Stimulated activated CD4-positive, alpha-beta T cell treated with anti-CD3 and anti-CD28 coated beads, TNF-alpha, amount 100 ng/mL, for 24 hours (primary cell): ENCODE data around the gene GOLGA8A.
"Not testable (repeated sequence)": the region's sequence is repeated elsewhere in the genome, so short reads cannot be mapped to it uniquely, and the experiment has no call there.

Experiments
- DNase-seq, 3 experiments: peaks; one replicate each; pipeline ENCODE4 v3.0.0-alpha.2; 2020; ENCODE audit warnings: low read depth in 3 of 3

Gene GOLGA8A, protein sequence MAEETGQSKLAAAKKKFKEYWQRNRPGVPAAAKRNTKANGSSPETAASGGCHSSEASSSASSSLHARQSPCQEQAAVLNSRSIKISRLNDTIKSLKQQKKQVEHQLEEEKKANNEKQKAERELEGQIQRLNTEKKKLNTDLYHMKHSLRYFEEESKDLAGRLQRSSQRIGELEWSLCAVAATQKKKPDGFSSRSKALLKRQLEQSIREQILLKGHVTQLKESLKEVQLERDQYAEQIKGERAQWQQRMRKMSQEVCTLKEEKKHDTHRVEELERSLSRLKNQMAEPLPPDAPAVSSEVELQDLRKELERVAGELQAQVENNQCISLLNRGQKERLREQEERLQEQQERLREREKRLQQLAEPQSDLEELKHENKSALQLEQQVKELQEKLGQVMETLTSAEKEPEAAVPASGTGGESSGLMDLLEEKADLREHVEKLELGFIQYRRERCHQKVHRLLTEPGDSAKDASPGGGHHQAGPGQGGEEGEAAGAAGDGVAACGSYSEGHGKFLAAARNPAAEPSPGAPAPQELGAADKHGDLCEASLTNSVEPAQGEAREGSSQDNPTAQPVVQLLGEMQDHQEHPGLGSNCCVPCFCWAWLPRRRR

DNA sequence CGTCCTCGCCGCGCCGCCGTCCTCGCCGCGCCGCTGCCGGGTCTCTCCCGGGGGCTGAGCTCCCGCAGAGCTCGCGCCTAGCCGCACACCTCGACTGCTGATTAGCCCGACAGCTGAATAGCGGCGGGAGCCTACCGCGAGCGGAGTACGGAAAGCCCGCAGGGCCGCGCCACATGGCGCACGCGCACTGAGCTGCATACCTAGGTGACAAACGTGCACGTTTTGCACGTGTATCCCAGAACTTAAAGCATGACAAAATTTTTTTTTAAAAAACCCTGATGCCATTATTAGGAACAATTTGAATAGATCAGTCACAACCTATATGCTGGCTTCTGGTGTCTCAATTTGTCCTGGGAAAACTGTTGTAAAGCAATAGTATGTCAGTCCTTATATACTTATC is at the start of gene GOLGA8A:
TSS of gene GOLGA8A (minus strand) at position 122 of the 400 bp plus-strand sequence. CDS start 48,117 bp downstream, outside the sequence.
- DNase-seq, result peak; percentile 68 to 86 (median 77)

DNA sequence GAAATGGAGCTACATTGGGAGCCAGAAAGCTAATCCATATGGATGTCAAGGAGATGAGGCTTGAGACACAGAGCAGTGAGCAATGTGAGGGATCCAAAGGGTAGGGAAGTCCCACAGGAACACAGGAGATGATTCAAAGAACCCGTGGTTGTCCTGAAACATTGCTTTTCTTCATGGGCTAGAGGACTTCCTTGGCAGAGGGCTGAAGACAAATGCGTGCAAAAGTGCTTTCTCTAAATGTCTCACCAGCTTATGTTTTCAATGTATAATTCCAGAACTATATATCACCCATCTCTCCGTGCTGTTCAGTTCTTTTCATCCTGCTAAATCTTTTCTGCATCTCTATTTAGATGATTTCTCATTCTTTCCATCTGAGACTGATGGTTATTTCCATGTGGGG is 46.0 kb upstream of the GOLGA8A start:
- DNase-seq, result no peak

DNA sequence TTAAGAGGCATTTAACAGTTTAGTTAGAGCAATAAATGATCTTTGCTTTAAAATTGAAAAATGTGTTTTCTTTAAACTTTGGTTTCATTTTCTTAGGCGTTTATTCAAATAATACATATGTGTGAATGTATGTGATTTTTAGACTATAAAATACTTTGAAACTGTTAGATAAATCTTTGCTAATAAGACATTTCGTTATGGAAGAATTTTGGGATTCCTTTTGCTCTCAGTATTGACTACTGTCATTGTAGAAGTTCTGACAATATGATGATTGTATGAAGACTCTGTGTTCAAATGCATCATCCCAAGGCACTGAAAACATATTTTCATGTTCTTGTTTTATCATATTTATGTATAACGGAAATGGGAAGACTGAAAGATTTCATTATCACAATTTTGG is 43.8 kb upstream of the GOLGA8A start:
- no peak for DNase-seq

DNA sequence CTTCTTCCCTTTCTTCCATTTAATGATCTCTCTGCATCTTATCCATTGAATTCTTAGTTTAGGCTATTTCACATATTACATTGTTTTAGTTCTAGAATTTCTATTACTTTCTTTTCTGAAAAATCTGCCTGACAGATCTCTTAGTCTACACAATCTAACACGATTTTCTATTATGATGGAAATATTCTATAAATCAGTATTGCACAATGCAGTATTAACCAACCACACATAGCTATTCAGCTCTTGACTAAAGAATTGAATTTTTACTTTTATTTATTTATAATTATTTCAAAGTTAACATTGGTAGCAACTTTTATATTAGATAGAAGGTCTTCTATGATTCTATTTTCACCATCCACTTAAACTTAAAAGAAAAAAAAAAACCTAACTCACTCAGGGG is 36.2 kb upstream of the GOLGA8A start:
- no peak for DNase-seq

DNA sequence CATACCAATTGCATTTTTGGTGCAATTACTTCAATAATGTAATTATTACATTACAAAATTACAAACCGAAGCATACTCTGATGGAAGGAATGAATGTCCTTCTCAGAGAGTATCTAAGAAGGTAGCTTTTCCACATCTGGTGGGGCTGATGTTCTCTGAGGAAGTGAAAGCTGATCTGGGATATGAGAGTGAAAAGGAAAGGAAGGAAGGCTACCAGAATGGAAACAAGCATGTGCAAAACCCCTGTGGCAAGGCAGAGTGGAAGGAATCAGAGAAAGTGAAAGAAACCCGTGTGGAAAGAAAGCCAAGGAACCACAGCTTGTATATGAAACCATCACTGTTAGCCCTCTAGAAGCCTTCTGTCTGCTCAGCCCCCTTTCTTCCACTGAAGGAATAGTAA is 35.3 kb upstream of the GOLGA8A start:
- no peak for DNase-seq

DNA sequence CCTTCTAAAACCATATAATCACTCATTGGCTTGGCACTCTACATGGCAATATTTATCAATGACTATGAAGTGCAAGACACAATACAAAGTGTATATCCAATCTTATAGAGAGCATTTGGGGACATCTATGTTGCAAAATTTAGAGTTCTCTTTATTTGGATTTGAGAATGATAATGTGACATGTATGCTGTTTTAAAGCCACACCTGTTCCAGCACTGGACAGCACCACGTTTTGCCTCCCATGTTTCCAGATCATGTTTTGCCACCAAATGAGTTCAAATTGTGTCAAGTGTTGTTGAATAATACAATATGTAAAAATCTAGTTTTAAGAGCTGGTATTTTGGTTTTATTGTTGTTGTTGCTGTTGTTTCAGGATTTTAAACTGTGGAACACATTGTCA is 33.3 kb upstream of the GOLGA8A start:
- DNase-seq, result no peak

DNA sequence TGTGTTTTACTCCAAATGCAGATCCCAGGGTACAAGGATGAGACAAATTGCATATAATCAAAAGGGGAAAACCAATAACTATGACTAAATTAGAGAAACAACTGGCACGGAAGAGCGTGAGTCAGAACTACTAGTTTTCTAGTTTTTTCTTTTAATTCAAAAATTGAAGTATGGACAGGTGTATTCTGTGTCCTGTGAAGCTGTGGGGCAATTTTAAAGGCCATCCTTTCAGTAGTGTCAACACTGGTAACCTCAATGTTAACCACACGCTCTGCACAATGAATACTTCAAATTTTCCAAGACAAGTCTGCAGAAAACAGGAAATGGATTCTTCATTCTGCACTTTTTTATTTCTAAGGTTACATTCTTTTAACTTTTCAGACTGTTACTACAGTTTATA is 32.5 kb upstream of the GOLGA8A start:
- no peak for DNase-seq

DNA sequence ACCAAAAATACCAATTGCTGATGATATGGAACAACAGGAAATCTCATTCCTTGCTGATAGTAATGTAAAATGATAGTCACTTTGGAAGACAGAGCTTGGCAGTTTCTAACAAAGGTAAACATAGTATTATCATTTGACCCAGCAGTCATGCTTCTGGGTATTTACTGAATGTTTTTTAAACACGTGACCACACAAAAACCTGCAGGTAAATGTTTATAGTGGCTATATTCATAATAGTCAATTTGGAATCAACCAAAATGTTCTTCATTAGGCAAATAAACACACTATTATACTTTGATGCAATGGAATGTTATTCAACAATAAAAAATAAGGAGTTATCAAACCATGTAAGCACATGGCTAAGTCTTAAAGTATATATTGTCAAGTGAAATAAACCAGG is 24.1 kb upstream of the GOLGA8A start:
- DNase-seq, result no peak

DNA sequence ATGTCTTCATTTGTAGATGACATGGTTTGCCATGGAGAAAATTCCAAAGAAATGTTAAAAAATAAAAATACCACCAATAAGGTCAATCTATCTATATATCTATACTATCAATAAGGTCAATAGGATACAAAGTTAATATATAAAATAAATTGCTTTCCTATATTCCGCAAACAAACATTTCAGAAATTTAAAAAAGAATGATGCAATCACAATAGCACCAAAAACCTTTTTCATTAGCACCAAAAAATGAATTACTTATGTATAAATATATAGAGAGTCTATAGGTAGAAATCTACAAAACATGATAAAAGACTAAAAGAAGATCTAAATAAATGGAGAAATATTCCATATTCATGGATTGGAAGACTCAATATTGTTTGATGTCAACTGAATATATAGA is 22.8 kb upstream of the GOLGA8A start:
- no peak for DNase-seq

DNA sequence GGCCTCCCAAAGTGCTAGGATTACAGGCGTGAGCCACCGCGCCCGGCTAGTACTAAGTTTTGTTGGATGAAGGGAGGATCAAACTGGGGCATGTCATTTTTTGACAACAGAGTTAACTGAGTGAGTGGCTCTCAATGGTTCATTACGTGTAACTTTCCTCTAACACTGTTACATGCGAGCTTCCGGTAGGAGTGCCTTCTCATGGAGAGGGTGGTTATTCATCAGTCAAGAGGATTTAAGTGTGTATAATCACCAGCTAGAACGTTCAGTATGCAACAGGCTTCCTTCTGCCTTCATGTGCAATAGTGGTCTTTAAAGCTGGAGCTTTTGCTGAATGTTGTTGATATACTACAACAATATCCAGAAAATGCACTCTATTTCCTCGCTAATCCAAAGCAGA is 19.1 kb upstream of the GOLGA8A start:
- DNase-seq, result no peak

DNA sequence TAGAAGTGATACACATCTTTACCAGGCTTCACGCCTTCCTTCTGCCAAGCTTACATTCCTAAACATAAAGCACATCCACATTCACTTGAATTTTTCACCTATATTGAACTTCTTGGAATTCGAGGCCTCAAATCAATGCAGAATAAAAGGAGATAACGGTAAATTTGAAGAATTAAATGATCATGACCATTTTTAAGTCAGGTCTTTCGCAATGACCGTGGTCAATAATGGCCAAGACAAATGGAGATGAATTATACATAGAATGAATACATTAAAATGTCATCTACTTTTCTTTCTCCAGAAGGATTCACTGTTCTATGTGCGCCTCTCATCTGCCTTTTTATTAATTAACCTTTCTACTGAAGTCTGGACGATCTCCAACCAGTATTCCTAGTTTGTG is 5.3 kb upstream of the GOLGA8A start:
- DNase-seq, result no peak

DNA sequence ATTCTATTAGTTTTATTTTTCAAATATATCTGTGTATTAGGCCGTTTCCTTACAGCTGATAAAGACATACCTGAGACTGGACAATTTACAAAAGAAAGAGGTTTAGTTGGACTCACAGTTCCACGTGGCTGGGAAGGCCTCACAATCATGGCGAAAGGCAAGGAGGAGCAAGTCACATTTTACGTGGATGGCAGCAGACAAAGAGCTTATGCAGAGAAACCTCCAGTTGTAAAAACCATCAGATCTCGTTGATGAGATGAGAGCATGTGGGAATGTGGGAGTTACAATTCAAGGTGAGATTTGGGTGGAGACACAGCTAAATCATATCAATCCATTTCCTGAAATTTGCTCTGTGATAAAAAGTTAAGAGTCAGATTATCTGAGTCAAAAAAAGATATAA is 2.3 kb upstream of the GOLGA8A start:
- DNase-seq, result no peak

DNA sequence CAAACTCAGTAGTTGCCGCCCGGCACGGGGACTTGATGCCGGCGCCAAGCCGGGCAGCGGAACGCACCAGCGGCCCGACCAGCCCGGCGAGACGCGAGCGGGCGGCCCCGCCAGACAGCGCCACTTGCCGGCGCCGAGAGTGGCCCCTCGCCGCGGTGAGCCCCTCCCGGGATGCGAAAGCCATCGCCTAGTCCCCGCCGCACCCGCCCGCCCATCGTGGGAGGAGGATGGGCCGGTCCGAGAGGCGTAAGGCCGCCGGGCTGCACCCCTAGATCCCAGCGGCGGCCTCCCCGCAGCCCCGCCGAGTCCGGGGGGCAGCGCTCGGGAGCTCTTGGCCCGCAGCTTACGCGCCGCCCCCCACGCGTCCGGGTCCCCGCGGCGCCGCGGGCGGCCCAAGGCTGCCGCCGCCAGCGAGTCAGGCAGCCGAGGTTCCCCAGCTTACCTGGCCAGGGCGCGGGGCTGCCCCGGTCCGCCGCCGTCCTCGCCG is 609 bp downstream of the GOLGA8A start:
- DNase-seq, result peak; percentile 11 to 53 (median 19)

DNA sequence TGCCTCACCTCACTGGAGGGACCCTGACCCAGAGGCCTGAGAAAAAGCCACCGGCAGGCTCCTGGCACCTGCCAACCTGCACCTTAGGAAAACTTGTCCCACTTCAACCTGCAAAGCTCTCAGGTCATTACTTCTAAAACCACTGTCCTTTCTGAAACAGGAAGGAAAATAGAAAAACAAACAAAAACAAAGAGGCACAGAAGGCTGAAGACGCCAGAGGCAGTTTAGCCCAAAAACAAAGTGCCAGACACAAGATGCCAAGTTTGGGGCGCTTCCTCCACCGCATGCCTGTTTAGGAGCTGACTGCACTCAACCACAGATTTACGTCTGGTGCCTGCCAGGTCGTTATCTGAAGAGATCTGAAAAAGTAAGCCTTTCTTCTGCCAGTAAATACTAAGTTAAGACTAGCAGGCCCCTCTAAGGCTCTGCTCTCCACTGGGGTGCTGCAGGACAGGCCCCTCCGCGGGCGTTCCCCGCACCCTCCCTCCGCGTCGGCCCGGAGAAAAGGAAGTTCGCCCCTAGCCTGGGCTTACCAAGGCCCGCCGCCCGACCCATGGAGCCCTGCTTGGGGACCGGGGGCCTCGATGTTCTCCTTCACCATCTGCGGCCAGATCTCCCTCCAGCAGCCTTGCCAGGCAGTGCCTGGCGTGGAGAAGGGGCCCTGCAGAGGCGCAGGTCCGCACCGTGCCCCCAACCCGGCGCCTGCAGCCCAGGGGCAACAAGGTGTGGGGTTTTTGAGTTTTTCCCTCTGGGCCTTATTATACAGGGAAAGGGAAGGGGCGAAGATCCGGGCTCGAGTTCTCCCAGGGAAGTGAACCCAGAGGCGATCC is 1.3 kb downstream of the GOLGA8A start:
- DNase-seq, result peak in 1 of 3 experiments; percentile 3

DNA sequence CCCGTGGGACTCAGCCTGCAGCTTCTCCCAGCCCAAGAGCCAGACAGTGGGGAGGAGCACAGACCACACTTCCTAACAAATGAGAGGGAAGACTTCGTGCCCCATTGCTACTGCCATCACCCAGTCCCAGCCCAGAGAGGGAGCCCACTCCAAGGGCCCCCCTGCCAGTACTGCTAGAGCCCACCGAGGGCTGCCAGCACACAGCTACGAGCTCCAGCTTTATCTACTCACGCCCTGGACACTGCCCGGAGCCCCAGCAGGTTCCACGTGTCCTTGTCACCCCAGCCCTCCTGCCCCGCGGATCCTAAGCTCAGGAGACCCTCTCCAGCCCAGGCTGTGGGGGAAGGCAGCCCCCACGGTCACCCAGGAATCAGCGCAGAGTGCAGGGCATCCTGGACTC is 1.9 kb downstream of the GOLGA8A start:
- DNase-seq, result no peak

DNA sequence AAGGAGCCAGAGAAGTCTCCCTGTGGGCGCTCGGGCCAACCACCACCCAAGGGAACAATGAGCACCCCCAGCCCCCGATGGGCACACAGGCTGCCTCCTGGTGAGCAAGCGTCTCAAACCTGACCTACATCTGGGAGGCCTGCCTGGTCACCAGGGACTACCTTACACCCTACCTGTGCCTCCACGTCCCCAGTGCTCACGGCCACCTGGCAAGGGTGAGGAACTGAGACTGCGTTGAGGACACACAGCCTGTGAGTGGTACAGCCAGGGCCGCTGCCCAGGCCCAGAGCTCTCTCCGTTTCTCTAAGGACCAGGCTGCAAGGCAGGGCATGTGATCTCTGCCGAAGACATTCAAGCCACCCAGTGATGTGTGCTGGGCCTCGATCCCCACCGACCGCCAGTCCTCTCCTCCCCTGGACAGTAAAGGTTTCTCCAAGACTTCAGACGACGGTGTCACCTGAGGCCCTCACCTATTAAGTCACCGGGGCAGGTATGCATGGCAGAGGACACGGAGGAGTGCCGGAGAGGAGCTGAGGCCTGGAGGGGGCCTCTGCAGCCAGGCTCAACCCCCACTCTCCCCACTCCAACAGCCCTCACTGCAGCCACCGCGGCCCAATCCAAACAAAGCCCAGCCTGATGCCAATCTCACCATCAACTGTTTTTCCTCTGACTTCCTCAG is 2.8 kb downstream of the GOLGA8A start:
- DNase-seq, result no peak

DNA sequence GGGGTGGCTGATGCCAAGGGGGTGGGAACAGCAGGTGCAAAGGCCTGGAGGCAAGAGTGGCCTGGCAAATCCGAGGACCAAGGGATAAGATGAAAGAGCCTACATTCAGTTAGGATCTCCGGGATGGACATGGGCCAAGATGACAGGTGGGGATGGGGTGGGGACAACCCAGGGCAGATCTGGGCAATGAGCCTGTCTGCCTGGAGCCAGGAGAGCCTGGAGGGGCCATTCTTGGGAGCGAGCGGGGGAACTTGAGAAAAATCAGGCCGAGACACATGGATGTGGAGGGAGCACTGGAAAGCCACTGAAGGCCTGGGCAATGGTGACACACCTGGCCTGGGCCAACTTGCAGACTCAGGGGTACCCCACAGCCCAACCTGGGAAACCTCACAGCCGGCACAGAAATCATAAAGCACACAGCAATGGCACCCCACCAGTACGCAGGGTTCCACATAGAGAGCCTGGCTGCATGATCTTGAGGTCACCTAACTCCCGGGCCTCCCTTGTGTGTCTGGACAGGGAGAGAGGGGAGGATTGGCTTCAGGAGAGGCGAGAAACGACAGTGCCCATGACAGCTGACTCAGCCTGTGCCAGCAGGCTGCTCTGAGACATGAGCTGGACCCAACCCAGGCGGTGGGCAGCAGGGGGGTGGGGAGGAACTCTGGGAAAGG is 3.5 kb downstream of the GOLGA8A start:
- not testable (repeated sequence) for DNase-seq

DNA sequence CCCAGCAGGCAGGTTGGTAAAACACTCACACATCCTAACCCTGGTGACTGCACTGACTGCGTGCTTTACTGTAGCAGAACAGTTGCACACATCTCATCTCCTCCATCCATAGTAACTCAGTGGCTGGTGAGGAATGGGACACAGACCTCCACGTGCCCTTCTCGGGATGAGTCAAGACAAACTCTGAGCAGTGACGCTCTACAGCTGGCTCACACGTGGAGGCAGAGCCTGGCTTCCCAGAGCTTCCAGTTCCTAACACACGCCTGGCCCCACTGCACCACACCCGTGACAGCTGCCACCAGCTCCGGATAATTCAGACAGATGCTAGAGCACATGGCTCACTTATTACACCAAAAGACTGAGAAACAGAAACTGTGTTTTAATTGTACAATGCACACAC is 7.0 kb downstream of the GOLGA8A start:
- not testable (repeated sequence) for DNase-seq

DNA sequence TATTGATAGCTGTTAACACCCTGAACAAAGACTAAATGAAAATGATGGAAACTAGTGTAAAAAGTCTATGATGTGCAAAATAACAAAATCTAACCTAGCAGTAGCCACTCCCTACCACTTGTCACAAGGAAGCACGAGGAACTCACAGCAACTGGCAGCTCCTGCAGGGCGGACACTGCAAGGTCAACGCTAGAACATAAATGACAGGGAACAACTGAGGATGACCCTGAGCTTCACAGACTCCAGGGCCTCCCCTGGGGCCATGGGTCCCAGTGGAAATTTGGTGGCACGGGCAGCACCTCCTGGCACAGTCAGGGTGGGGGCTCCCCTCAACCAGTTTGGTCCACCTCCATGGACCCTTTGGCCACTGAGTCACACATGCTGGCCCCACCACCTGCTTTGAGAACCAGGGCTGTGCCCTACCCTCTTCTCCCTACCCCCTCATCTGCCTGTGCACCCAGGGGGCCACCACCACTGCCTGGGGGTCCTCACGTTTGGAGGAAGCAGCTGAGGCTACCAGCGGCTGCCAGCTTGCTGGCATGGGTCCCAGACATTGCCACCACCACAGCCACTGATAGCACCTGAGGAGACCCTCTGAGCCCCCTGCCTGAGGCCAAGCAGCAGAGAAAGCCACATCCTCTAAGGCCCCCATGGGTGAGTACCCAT is 14.1 kb downstream of the GOLGA8A start:
- DNase-seq, result not testable (repeated sequence)

DNA sequence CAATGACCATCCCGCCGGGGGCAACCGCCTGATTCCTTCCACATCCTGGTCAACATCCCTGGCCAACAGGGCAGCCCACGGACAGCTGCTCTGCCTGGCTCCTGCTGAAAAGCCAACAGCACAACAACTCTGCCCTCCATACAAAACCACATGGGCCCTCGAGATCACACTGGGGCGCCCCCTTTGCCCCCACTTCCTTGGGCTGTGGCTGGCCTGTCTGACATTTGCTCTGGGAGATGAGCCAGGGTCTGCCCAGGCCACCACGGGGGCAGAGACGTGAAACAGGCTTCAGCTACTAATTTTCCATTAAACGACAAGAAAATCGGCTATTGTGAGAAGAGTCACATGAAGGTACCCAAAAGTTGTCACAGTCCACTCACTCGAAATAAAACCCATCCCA is 16.7 kb downstream of the GOLGA8A start:
- not testable (repeated sequence) for DNase-seq

DNA sequence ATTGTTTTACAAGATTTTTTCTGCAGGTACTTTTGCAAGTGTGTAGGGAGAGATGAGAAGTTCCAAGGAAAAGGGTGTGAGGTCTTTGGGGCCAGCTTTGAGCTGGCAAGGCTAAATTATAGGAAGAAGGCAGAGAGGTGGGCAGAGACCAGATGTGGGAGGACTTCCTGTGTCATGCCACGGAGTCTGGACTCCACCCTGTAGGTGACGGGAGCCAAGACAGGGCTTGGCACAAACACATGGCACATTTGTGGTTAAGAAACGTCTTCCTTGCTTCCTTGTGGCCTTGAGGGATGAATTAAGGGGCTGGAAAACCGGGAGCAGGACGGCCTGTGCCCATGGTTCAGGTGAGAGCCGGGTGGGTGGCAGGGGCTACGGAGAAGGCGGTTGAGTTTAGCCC is 19.2 kb downstream of the GOLGA8A start:
- DNase-seq, result not testable (repeated sequence)
